RKO (cell line): ENCODE results near the gene STARD9.

Experiments
- DNase-seq: peaks from one replicate; pipeline ENCODE4 v3.0.0-alpha.2; 2016; ENCODE audit warnings: low spot score

The STARD9 gene

GRCh38 chr15:42694398-42694797, 119.0 kb downstream of the STARD9 start:
- no peak for DNase-seq

- DNase-seq = no peak
Measured at GRCh38 chr15:42695527-42696071, 120.2 kb downstream of the STARD9 start.

- no peak for DNase-seq
Measured at GRCh38 chr15:42696626-42697025, 121.2 kb downstream of the STARD9 start.

- peak; percentile 65 for DNase-seq
Measured at GRCh38 chr15:42704492-42704926, 129.1 kb downstream of the STARD9 start.

GRCh38 chr15:42705336-42705735, 129.9 kb downstream of the STARD9 start:
- no peak for DNase-seq

- no peak for DNase-seq
Measured at GRCh38 chr15:42707068-42707467, 131.7 kb downstream of the STARD9 start.

GRCh38 chr15:42707873-42708544, 132.6 kb downstream of the STARD9 start:
- DNase-seq = no peak

- no peak for DNase-seq
Measured at GRCh38 chr15:42710662-42711061, 135.3 kb downstream of the STARD9 start.

- no peak for DNase-seq
Measured at GRCh38 chr15:42711746-42712145, 136.3 kb downstream of the STARD9 start.

- DNase-seq = no peak
Measured at GRCh38 chr15:42712584-42712983, 137.2 kb downstream of the STARD9 start.

GRCh38 chr15:42716125-42716524, 140.7 kb downstream of the STARD9 start:
- DNase-seq = no peak

GRCh38 chr15:42716626-42717025, 141.2 kb downstream of the STARD9 start:
- DNase-seq = no peak

- no peak for DNase-seq
Measured at GRCh38 chr15:42719043-42719442, 143.6 kb downstream of the STARD9 start.

GRCh38 chr15:42720071-42720470, 144.7 kb downstream of the STARD9 start:
- no peak for DNase-seq

GRCh38 chr15:42721016-42721415, 145.6 kb downstream of the STARD9 start:
- DNase-seq = no peak

- DNase-seq = no peak
Measured at GRCh38 chr15:42721916-42722315, 146.5 kb downstream of the STARD9 start.

GRCh38 chr15:42723068-42723467, 147.7 kb downstream of the STARD9 start:
- DNase-seq = peak; percentile 25

GRCh38 chr15:42724276-42724675, 148.9 kb downstream of the STARD9 start:
- DNase-seq = no peak

- no peak for DNase-seq
Measured at GRCh38 chr15:42725331-42725903, 150.0 kb downstream of the STARD9 start.

GRCh38 chr15:42726114-42726513, 150.7 kb downstream of the STARD9 start:
- no peak for DNase-seq

- no peak for DNase-seq
Measured at GRCh38 chr15:42727750-42728381, 152.5 kb downstream of the STARD9 start.

GRCh38 chr15:42728560-42728959, 153.2 kb downstream of the STARD9 start:
- no peak for DNase-seq

- no peak for DNase-seq
Measured at GRCh38 chr15:42728972-42729371, 153.6 kb downstream of the STARD9 start.
